ENCODE results near the gene SDHA. TPM values are rescaled to one million over a fixed set of nuclear protein-coding genes. Genes with fewer than 3 reads are reported as not detected.
"Not testable (repeated sequence)": the region's sequence is repeated elsewhere in the genome, so short reads cannot be mapped to it uniquely, and the experiment has no call there.

The SDHA gene
- total RNA-seq, 1 experiment from 2014 or later: 89.1 TPM

DNA sequence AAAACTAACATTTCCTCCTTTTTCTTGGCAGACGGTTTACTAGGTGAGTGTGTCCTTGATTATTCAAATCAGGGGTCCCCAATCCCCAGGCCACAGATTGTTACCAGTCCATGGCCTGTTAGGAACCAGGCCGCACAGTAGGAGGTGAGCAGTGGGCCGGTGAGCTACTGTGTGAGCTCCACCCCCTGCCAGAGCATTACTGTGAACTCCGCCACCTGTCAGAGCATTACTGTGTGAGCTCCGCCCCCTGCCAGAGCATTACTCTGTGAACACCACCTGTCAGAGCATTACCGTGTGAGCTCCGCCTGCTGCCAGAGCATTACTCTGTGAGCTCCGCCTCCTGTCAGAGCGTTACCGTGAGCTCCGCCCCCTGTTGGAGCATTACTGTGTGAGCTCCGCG lies 39.0 kb downstream of the SDHA start:
- DNase-seq (ENCODE audit: low spot score): no peak

- peak; percentile 95 for DNase-seq (ENCODE audit: low spot score)
Measured at GRCh38 chr5:263275-263974, 45.3 kb downstream of the SDHA start.

- DNase-seq (ENCODE audit: low spot score): no peak
Measured at GRCh38 chr5:264338-264737, 46.2 kb downstream of the SDHA start.

GRCh38 chr5:266311-267026 lies 48.3 kb downstream of the SDHA start:
- not testable (repeated sequence) for DNase-seq (ENCODE audit: low spot score)

DNA sequence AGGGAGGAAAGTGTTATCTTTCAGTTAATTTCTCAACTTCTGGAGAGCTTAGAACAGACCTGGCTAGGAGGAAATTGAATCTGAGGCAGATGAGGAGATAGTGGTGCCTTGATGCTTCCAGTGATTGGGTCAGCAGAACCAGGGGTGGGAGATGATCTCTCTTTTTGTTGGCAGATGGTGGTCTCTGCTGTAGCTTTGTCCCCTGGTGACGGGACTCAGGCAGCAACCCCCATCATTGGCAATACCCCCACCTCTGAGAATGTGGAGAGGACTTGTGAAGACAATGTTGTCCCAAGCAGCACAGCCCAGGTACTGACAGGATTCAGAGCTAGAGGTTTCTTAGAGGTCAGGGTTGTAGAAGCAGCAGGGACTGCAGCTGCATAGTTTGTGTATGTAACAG lies 49.6 kb downstream of the SDHA start:
- DNase-seq (ENCODE audit: low spot score): no peak

- no peak for DNase-seq (ENCODE audit: low spot score)
Measured at GRCh38 chr5:270340-270739, 52.2 kb downstream of the SDHA start.

DNA sequence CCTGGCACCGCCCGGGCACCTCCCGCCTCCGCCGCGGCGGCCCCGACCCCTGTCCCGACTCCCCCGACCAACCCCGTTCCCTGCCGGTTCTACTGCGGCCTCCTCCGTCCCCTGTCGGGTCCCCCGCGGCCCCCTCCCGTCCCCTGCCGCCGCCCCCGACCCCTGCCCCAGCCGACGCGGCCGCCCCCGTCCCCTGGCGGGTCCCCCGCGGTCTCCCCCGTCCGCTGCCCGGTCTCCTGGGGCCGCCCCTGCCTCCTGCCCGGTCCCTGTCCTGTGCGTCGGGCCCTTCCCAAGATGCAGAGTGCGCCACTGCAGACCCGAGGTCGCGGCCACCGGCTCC lies 53.7 kb downstream of the SDHA start:
- DNase-seq (ENCODE audit: low spot score): not testable (repeated sequence)

DNA sequence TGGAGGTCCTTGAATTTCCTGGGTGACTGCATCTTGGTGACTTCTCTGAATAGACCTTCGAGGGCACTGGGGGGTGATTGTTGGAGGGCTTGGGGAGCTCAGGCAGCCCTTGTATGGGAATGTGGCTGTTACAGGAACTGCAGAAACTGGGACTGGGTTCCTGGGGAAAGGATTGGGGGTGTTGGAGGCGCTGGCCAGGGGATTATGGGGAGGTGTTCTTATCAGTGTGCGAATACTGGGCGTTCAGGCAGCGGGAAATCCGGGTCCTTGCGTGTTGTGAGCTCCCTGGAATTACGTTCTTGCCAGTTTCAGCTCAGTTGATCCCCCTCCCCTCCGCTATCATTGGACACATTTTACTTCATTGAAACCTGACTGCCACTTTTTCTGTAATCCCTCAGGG lies 55.0 kb downstream of the SDHA start:
- not testable (repeated sequence) for DNase-seq (ENCODE audit: low spot score)

DNA sequence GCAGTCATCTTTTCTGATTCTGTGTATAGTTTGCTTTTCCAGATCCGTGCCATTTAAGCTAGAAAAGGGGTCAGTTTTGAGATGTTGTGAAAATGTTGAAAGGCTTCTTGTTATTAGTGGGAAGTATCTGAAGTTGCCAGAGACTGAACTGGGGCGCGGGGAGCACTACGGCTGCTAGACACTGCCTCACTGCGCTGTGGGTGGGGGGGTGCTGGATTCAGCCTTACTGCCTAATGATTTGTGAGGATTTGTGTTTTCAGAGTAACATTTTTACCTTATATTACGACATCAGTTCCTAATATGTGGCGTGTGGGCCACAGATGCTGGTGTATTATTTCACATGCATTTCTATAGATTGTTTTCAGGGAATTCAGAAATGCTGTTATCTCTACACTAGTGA lies 55.4 kb downstream of the SDHA start:
- DNase-seq (ENCODE audit: low spot score): not testable (repeated sequence)

DNA sequence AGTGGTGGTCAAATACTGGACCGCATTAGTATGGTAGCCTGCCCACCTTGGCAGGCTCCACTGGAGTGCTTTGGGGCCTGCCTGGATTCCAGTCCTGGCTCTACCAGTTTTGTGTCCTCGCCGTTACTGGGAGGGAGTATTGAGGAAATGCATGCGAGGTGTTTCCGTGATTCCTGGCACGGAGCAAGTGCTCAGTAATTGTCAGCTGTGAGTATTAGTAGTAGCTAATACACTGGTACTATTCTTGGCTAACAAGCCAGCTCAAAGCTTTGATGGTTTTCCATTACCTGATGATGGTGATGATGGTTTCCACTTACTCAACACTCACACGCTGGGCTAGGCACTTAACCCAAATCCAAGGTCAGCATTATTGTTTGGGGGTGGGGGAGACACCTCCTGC lies 56.2 kb downstream of the SDHA start:
- DNase-seq (ENCODE audit: low spot score): not testable (repeated sequence)

DNA sequence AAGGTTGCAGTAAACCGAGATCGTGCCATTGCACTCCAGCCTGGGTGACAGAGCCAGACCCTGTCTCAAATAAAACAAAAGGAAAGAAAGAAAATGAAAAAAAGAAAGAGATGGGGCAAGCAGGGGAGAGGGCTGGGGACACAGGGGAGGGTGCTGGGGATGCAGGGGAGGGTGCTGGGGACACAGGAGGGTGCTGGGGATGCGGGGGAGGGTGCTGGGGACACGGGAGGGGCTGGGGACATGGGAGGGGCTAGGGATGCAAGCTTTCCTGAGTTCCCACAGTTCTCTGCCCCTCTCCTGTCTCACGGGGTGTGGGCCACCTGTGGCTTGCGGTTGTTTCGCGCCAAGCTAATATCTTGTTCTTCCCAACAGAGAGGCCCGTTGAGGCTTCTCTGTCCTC lies 60.5 kb downstream of the SDHA start:
- no peak for DNase-seq (ENCODE audit: low spot score)

DNA sequence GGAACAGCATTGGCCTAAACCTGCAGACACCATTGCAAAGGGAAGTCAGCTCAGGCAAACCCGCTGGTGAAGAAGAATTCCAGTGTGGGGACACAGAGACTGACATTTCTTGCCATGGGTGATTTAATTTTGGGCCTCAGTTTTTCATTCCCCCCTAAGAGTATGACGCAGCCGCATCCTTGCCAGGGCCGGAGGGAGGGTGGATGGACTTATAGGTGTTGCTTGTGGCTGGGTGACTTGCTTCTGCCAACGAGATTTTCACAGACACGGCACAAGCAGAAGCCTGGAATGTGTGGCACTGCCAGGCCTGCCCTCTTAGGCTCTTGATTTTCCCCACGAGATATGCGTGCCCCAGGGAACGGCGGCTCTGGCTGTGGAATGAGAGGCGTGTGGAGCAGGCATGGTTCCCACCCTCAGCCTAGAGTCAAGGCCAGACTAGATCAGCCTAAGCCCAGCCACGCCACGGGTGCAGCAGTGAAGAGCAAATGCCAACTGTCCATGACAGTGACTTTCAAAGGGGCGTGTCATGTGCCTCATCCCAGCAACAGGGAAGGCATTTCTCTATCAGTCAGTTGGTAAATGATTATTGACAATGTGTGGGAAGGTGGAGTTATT lies 61.0 kb downstream of the SDHA start:
- DNase-seq (ENCODE audit: low spot score): not testable (repeated sequence)

GRCh38 chr5:285991-286557 lies 68.0 kb downstream of the SDHA start:
- no peak for DNase-seq (ENCODE audit: low spot score)

DNA sequence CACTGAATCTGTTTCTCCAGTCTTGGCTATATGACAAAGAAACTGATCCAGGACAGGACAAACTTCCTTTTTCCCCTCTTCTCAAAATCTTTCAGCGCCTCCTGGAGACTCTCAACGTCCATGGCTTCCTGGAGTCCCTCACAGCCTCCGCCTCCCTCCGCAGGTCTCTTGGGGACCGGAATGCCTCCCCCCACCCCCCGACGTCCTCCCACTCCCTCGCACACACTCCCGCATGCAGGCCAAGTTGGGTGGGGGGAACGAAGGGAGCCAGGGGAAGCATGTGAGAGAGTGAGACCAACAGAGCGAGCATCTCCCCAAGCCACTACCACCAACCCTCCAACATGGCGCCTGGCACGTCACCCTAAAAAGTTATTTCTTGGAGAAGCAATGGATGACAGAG lies 72.1 kb downstream of the SDHA start:
- DNase-seq (ENCODE audit: low spot score): not testable (repeated sequence)

- not testable (repeated sequence) for DNase-seq (ENCODE audit: low spot score)
Measured at GRCh38 chr5:291345-291744, 73.2 kb downstream of the SDHA start.

DNA sequence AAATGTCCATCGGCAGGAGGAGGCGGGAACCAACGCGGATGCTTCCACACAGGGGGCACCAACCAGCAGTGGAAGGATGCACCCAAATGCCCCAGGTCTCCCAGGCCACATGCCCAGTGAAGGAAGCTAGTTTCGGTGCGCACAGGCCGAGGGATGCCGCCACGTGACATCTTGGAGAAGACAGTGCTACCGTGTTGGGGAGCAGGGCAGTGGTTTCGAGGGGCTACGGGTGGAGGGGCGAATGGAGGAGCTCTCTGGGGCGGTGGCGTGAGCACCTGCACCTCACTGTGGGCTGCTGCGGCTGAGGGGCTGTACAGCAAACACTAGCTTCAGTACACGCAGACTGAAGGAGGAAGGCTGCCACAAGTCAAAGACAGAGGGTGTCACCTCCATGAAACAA lies 76.7 kb downstream of the SDHA start:
- DNase-seq (ENCODE audit: low spot score): not testable (repeated sequence)

DNA sequence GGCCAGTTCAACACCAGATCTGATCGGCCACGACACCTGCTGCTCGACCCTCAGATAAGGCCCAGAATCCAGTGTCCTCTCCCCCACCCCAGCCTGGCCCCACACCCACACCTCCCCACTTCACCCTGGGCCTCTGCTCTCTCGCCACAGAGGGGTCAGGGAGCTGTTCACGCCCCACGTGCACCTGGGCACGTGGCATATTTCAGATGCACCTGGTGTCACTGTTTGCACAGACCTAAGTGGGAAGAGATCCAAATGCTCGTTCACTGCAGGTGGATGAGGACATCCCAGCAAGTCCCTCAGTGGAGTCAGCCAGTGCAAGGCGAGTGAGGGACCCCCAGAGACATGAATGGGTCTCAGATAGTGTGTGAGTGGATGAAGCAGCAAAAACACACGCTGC lies 78.1 kb downstream of the SDHA start:
- not testable (repeated sequence) for DNase-seq (ENCODE audit: low spot score)

DNA sequence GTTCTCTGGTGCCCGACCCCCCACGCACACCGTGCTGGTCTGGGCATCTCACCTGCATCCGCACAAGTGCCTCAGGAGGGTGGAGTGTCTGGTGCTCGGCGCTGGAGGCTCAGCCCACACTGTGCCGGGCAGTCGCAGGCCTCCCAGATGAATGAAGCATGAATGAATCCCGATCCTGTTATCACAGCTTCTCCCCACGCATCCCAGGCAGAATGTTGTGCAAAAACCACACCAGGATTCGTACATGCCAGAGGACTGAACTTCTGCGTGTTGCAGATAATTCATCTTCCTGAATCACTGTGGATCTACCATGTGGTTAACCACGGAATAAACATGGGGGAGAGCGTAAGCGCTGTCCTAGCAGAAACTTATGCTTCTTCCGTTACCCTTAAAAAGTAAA lies 78.8 kb downstream of the SDHA start:
- DNase-seq (ENCODE audit: low spot score): peak; percentile 55

GRCh38 chr5:297448-297847 lies 79.3 kb downstream of the SDHA start:
- DNase-seq (ENCODE audit: low spot score): not testable (repeated sequence)

DNA sequence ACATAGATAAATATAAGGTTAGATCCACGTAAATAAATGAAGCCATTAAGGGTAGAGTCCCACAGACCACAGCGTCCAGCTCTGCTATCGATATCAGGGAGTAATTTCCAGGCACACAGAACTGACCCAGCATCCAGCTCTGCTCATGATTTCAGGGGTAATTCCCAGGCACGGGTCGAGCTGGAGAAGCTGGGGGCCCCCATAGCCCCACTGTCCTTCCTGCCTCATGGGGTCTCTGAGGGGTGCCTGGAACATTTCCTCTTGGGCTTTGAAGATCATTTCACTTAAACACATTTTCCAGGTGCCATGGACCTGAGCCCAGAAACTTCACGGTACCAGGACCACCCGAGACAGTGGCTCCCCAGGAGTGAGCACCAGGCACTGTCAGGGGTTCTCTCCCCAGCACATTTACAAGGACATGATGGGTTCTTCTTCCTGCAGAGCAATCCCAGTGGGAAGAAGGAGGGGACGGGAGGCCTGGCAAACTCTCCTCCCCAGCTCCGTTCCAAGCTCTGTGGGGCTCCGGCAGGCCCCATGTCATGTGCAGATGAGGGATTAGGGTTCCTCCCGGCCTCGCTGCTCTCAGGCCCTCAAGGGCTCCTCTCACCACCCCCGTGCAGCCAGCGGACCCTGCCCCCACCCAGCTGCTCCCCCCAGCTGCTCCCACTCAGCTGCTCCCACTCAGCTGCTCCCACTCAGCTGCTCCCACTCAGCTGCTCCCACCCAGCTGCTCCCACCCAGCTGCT lies 80.0 kb downstream of the SDHA start:
- not testable (repeated sequence) for DNase-seq (ENCODE audit: low spot score)

GRCh38 chr5:298737-299125 lies 80.6 kb downstream of the SDHA start:
- DNase-seq (ENCODE audit: low spot score): no peak

DNA sequence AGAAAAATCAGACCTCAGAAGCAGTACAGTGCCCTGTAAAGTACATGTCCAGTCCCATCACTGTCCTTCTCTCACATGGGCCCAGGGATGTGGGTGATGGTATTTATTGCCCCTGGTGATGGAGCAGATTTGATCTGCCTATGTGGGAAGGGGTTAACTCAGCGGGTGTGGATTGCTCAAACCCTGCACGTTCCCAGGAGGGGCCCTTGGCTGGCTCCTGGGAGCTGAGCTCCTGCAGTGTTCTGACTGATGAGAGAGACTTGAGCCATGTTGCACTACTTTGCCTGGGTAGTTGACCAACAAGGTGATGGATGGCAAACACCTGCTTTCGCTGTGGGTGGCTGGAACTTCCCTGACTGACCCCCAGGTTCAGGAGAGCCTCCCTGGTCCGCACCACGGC lies 81.8 kb downstream of the SDHA start:
- DNase-seq (ENCODE audit: low spot score): not testable (repeated sequence)
